GM23338 (cell line): Measurements from ENCODE around the gene CCDC57. TPM values are rescaled to one million over a fixed set of nuclear protein-coding genes. Genes with fewer than 3 reads are reported as not detected.
A peak's percentile ranks its signal among the peaks of the same experiment; 100 is the strongest.

Experiments used
- ATAC-seq: fragments of 200-7000 bp; cut with Tn5 transposase; 3 replicates; pipeline ENCODE4 v1.9.1; 2020
- DNase-seq: peaks from one replicate; pipeline ENCODE4 v3.0.0-alpha.2; 2015; ENCODE audit warnings: low spot score
- H2AFZ ChIP-seq: fragments of 200-600 bp; sonication (generic); 2 replicates; pipeline ENCODE4 v1.8.0; 2016; ENCODE audit warnings: antibody characterized with exemption, mild to moderate bottlenecking, moderate library complexity
- H3F3A ChIP-seq: fragments of 200-600 bp; sonication (generic); replicated peaks from 2 replicates; pipeline ENCODE4 v1.8.0; 2017; ENCODE audit warnings: antibody characterized with exemption, mixed run types, low read depth
- H3K27ac ChIP-seq: fragments of 200-600 bp; sonication (generic); 2 replicates; pipeline ENCODE4 v1.6.1; 2016; ENCODE audit warnings: low read depth
- H3K27me3 ChIP-seq: fragments of 200-600 bp; sonication (generic); 2 replicates; pipeline ENCODE4 v1.8.0; 2016; ENCODE audit warnings: mild to moderate bottlenecking, mixed run types, moderate library complexity; ENCODE audit not compliant: insufficient read depth
- H3K36me3 ChIP-seq: fragments of 200-600 bp; sonication (generic); 2 replicates; pipeline ENCODE4 v1.8.0; 2016; ENCODE audit warnings: mild to moderate bottlenecking; ENCODE audit not compliant: insufficient read depth
- H3K4me1 ChIP-seq: fragments of 200-600 bp; sonication (generic); 2 replicates; pipeline ENCODE4 v1.8.0; 2016; ENCODE audit warnings: mild to moderate bottlenecking, moderate library complexity; ENCODE audit not compliant: insufficient read depth
- H3K4me2 ChIP-seq: fragments of 200-600 bp; sonication (generic); 2 replicates; pipeline ENCODE4 v1.7.1; 2017; ENCODE audit warnings: mixed run types
- H3K4me3 ChIP-seq: fragments of 200-600 bp; sonication (generic); 2 replicates; pipeline ENCODE4 v1.6.1; 2016; ENCODE audit warnings: mixed run types
- H3K79me2 ChIP-seq: fragments of 200-600 bp; sonication (generic); replicated peaks from 2 replicates; pipeline ENCODE4 v1.8.0; 2017; ENCODE audit warnings: mild to moderate bottlenecking; ENCODE audit not compliant: insufficient read depth
- H3K9me2 ChIP-seq: fragments of 200-600 bp; sonication (generic); 2 replicates; pipeline ENCODE4 v1.8.0; 2017; ENCODE audit not compliant: insufficient read depth
- H4K20me1 ChIP-seq: fragments of 200-600 bp; sonication (generic); replicated peaks from 2 replicates; pipeline ENCODE4 v1.8.0; 2017; ENCODE audit warnings: mild to moderate bottlenecking; ENCODE audit not compliant: insufficient read depth
- H3K27ac Mint-ChIP-seq: 2 replicates; pipeline ENCODE4 v1.8.0; 2020; ENCODE audit warnings: inconsistent platforms, mild to moderate bottlenecking, moderate library complexity, mixed read lengths
- H3K27me3 Mint-ChIP-seq: 3 replicates; pipeline ENCODE4 v1.8.0; 2022; ENCODE audit warnings: low read depth, mild to moderate bottlenecking, moderate library complexity, mixed read lengths, inconsistent platforms; ENCODE audit not compliant: insufficient read depth, poor library complexity
- H3K36me3 Mint-ChIP-seq: 3 replicates; pipeline ENCODE4 v1.8.0; 2021; ENCODE audit warnings: low read depth, mild to moderate bottlenecking, inconsistent platforms, moderate library complexity, mixed read lengths
- H3K4me1 Mint-ChIP-seq: 3 replicates; pipeline ENCODE4 v1.8.0; 2020; ENCODE audit warnings: mild to moderate bottlenecking, inconsistent platforms, mixed read lengths
- H3K4me3 Mint-ChIP-seq: 3 replicates; pipeline ENCODE4 v1.8.0; 2021; ENCODE audit warnings: moderate library complexity, mild to moderate bottlenecking, inconsistent platforms, mixed read lengths
- H3K9me3 Mint-ChIP-seq: 3 replicates; pipeline ENCODE4 v1.8.0; 2020; ENCODE audit warnings: moderate library complexity, mild to moderate bottlenecking, inconsistent platforms, mixed read lengths
- CREB1 ChIP-seq: fragments of 250-450 bp; sonication (Bioruptor Pico); IDR thresholded peaks from 2 replicates; pipeline ENCODE4 v1.5.0; 2020; ENCODE audit warnings: low read depth, mild to moderate bottlenecking, moderate library complexity
- CTCF ChIP-seq, 2 experiments: fragments of 200-600 bp in 1 of 2; sonication (generic) in 1 of 2; conservative IDR thresholded peaks; 2 replicates each; pipeline versions ENCODE4 v1.5.1 to v1.6.1; 2016 to 2017; ENCODE audit warnings: antibody characterized with exemption in 2 of 2, low read depth in 2 of 2, mild to moderate bottlenecking in 2 of 2, moderate library complexity in 1 of 2
- ETS1 ChIP-seq: IDR thresholded peaks from 2 replicates; pipeline ENCODE4 v1.6.1; 2016; ENCODE audit warnings: antibody characterized with exemption
- EZH2 ChIP-seq: fragments of 200-600 bp; sonication (generic); IDR thresholded peaks from one replicate; pipeline ENCODE4 v1.8.0; 2017; ENCODE audit warnings: antibody characterized with exemption, mild to moderate bottlenecking, low read depth; ENCODE audit not compliant: unreplicated experiment
- EZH2phosphoT487 ChIP-seq: fragments of 200-600 bp; sonication (generic); IDR thresholded peaks from one replicate; pipeline ENCODE4 v1.8.1; 2018; ENCODE audit warnings: antibody characterized with exemption; ENCODE audit not compliant: unreplicated experiment
- JUNB ChIP-seq: IDR thresholded peaks from one replicate; pipeline ENCODE4 v1.6.1; 2016; ENCODE audit warnings: antibody characterized with exemption; ENCODE audit not compliant: unreplicated experiment
- NANOG ChIP-seq: IDR thresholded peaks from 2 replicates; pipeline ENCODE4 v1.6.1; 2016; ENCODE audit warnings: antibody characterized with exemption, borderline replicate concordance
- POLR2AphosphoS5 ChIP-seq: IDR thresholded peaks from 2 replicates; pipeline ENCODE4 v1.6.1; 2016; ENCODE audit warnings: antibody characterized with exemption, low read depth
- REST ChIP-seq: IDR thresholded peaks from one replicate; pipeline ENCODE4 v1.6.1; 2018; ENCODE audit warnings: antibody characterized with exemption; ENCODE audit not compliant: unreplicated experiment
- STAT1 ChIP-seq: IDR thresholded peaks from one replicate; pipeline ENCODE4 v1.6.1; 2016; ENCODE audit warnings: antibody characterized with exemption; ENCODE audit not compliant: unreplicated experiment
- ZNF114 ChIP-seq: fragments of 250-450 bp; sonication (Bioruptor Pico); IDR thresholded peaks from 2 replicates; pipeline ENCODE4 v1.5.0; 2020; ENCODE audit warnings: mild to moderate bottlenecking, moderate library complexity
- ZNF462 ChIP-seq: fragments of 250-450 bp; sonication (Bioruptor Pico); IDR thresholded peaks from 2 replicates; pipeline ENCODE4 v1.5.0; 2020; ENCODE audit warnings: mild to moderate bottlenecking, moderate library complexity
- polyA plus RNA-seq: library from polyadenylated mRNA; unstranded; fragments of >200 nt; fragmentation: Nextera tagmentation; extraction: Ambion mirVana; gene quantifications from 2 replicates; pipeline ENCODE4 v1.2.1, GENCODE V29; 2016
- total RNA-seq: library from RNA; depleted of rRNA; stranded (reverse); fragments of >200 nt; shearing (Covaris generic); gene quantifications from 2 replicates; pipeline ENCODE4 v1.2.3, GENCODE V29; 2014

CCDC57 gene
- total and polyA plus RNA-seq, 2 experiments from 2014 or later, result 7.0 to 16.3 TPM

GRCh38 chr17:82061047-82061925 lies 151.4 kb downstream of the CCDC57 start:
- H3K4me3 Mint-ChIP-seq, result no peak overlapping the region
- Histone ChIP-seq H4K20me1 (no peaks in the 10 kb centered on the region), H3K79me2 (no peaks in the 10 kb centered on the region), H3K4me1 (no peaks in the 10 kb centered on the region), H3K27ac (0 out of 2 replicates have a peak overlapping the region, but pooled peaks have one; percentile 14), H2AFZ (no peak overlapping the region), H3F3A (peaks cover 5% of the 10 kb centered on the region; the same call in 1 of the 2 replicates), H3K9me2 (no peaks in the 10 kb centered on the region), H3K27me3 (no peaks in the 10 kb centered on the region), H3K4me3 (no peak overlapping the region), H3K36me3 (0 out of 2 replicates have a peak, but pooled peaks cover under 1% of the 10 kb centered on the region), H3K4me2 (no peak overlapping the region)
- H3K9me3 Mint-ChIP-seq, result no peaks in the 10 kb centered on the region
- peaks cover 2% of the 10 kb centered on the region; the same call in 2 of the 3 replicates for H3K4me1 Mint-ChIP-seq
- peak; percentile 0 for DNase-seq
- ATAC-seq, result no peak
- peaks cover 10% of the 10 kb centered on the region for H3K27me3 Mint-ChIP-seq
- no peak overlapping the region for H3K27ac Mint-ChIP-seq
- TF ChIP-seq ZNF462, result no peak
- TF ChIP-seq ZNF114, result no peak
- no peak for TF ChIP-seq CTCF (conservative IDR thresholded peaks at IDR 0.05; ENCODE audit: low read depth in 2 of 2)
- no peak for TF ChIP-seq JUNB
- TF ChIP-seq STAT1, result no peak
- no peak for TF ChIP-seq ETS1
- no peak for TF ChIP-seq NANOG
- no peak for TF ChIP-seq CREB1
- TF ChIP-seq EZH2phosphoT487, result no peak
- no peak for TF ChIP-seq REST
- TF ChIP-seq POLR2AphosphoS5, result no peak
- TF ChIP-seq EZH2, result no peak
- H3K36me3 Mint-ChIP-seq, result peaks cover 11% of the 10 kb centered on the region
